ENCODE results near the gene INPP1.
"Not testable (repeated sequence)": the region's sequence is repeated elsewhere in the genome, so short reads cannot be mapped to it uniquely, and the experiment has no call there.

The INPP1 gene

DNA sequence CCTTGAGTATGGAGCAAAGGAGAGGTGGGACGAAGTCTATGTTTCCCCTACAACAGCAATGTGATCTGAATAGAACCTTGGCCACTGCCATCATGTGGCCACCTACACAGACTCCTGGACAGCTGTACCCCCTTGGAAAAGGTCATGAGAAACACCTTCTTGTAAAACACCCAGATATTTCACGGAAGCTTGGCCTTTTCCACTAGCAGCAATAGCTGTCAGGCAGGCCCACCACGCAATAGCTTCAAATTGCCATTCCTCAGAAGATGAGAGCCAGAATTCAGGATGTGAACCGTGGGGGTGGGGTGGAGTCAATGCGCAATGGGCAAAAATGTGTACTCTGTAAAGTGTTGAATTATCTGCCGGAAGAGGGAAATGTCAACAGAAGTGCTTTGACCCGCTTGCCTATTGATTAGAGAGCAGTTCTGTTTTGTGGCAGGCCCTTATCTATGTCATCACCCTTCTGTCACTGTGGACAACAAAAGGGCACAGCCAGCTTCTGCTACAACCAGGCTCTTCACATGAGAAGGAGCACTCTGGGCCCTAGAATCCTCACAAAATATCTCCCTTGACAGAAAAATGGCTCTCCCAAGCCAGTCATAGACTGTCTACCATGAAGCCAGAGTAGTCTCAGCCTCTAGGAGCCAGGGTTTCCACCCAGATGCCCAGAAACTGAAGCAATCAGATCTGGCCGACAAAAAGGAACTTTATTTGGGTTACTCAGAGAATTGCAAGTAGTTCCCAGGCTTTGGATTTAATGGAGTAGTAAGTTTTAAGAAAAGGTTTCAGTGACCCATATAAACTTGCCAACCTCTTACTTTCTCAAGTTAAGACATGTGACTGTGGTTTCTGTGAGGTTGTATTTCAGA lies 9.5 kb downstream of the INPP1 start:
- DNase-seq (ENCODE audit: extremely low read depth, low read depth), result no peak
- TF ChIP-seq, protein P1, sequence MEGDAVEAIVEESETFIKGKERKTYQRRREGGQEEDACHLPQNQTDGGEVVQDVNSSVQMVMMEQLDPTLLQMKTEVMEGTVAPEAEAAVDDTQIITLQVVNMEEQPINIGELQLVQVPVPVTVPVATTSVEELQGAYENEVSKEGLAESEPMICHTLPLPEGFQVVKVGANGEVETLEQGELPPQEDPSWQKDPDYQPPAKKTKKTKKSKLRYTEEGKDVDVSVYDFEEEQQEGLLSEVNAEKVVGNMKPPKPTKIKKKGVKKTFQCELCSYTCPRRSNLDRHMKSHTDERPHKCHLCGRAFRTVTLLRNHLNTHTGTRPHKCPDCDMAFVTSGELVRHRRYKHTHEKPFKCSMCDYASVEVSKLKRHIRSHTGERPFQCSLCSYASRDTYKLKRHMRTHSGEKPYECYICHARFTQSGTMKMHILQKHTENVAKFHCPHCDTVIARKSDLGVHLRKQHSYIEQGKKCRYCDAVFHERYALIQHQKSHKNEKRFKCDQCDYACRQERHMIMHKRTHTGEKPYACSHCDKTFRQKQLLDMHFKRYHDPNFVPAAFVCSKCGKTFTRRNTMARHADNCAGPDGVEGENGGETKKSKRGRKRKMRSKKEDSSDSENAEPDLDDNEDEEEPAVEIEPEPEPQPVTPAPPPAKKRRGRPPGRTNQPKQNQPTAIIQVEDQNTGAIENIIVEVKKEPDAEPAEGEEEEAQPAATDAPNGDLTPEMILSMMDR (IDR thresholded peaks at IDR 0.05; ENCODE audit: low read depth, low read length, missing control alignments), result no peak
- no peak overlapping the region for H3K4me3 ChIP-seq (replicated peaks; ENCODE audit: low read depth, low read length)

DNA sequence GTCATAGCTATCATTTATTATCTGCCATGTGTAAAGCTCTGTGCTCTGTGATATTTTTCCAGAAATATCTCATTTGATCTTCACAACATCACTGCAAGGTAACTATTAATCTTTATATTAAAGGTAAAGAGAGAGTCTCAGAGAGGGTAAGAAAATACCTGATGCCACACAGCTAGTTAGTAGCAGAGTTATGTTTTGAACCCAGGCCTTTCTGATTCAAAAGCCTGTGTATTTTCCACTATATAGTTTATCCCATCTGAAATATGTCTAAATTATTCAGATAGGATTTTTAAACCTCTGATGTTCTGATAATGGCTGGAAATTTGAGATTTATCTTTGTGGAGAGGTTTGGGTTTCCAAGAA lies 10.1 kb downstream of the INPP1 start:
- DNase-seq (ENCODE audit: extremely low read depth, low read depth), result no peak
- TF ChIP-seq, protein P1 (IDR thresholded peaks at IDR 0.05; ENCODE audit: low read depth, low read length, missing control alignments), result no peak
- no peak overlapping the region for H3K4me3 ChIP-seq (replicated peaks; ENCODE audit: low read depth, low read length)

DNA sequence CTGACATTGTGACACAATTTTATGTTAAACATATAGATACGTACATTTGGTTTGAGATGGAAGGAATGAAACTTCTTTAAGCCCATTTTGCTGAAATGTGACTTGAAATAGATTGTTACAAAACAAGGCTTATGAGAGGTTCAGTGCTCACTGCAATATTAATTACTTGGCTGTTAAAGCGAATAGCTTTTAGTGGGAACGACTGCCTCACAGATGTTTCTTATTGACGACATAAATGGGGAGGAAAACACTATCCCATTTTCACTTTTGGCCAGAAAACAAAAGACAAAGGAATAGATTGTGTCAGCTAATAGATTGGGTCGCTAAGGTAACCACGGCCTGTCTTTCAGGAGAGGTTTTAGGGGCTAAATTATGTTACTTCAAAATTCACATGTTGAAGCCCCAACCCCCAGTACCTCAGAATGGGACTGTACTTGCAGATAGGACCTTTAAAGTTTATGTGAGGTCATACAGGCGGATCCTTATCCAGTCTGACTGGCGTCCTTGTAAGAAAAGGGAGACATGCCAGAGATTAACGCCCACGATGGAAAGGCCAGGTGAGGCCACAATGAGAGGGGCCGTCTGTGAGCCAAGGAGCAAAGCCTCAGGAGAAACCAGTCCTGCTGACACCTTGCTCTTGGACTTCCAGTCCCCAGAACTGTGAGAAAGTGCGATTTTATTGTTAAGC lies 10.8 kb downstream of the INPP1 start:
- H3K4me3 ChIP-seq (replicated peaks; ENCODE audit: low read depth, low read length), result no peak overlapping the region
- TF ChIP-seq, protein P1 (IDR thresholded peaks at IDR 0.05; ENCODE audit: low read depth, low read length, missing control alignments), result no peak
- no peak for DNase-seq (ENCODE audit: extremely low read depth, low read depth)

DNA sequence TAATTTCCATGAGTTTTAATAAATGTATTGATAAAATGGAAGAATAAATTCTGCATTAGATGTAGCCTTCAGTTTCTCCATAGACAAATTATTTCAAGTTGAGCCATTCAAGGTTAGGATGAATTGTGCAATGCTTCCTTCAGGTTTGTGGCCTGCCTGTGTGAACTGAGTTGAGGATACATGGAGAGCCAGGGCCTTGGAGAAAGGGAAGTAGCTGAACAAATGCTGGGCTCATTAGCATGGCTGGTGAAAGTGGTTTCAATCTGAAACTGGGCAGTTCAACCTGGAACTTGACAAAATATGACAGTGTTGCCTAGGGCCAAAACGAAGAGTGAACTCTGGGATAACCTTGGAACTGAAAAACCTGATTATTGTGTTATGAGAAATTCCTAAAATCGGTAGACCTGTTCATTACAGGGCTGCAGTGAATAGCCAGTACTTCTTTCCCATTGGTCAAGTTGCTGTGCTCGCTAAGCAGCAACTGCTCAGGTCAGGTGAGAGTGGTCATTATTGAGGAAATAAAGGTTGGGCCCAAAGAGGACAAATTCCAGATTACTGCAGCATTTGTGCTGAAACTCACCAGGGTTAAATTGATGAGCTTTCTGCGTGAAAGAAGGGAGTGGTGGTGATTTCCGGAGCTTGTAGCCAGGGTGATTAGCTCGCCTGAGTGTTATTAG lies 12.7 kb downstream of the INPP1 start:
- TF ChIP-seq, protein P1 (IDR thresholded peaks at IDR 0.05; ENCODE audit: low read depth, low read length, missing control alignments), result no peak
- no peak overlapping the region for H3K4me3 ChIP-seq (replicated peaks; ENCODE audit: low read depth, low read length)
- no peak for DNase-seq (ENCODE audit: extremely low read depth, low read depth)

DNA sequence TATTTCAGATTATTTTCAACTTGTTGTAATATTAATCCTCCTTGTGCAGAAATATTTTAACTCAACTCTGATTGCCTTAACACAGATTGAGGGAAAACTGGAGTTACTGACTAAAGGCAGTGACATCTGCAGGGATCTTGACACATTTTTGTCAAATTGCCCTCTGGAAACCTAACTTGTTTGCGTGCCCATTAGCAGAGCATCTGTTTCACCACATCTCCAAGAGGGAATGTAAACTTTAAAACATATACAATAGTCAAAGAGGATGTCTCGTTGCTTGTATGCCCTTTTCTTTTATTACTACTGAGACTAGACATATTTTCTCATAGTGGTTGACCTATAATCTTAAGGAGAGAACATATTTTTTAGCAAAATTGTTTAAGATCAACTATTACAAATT lies 14.2 kb downstream of the INPP1 start:
- TF ChIP-seq, protein P1 (IDR thresholded peaks at IDR 0.05; ENCODE audit: low read depth, low read length, missing control alignments), result no peak
- no peak overlapping the region for H3K4me3 ChIP-seq (replicated peaks; ENCODE audit: low read depth, low read length)
- DNase-seq (ENCODE audit: extremely low read depth, low read depth), result no peak

DNA sequence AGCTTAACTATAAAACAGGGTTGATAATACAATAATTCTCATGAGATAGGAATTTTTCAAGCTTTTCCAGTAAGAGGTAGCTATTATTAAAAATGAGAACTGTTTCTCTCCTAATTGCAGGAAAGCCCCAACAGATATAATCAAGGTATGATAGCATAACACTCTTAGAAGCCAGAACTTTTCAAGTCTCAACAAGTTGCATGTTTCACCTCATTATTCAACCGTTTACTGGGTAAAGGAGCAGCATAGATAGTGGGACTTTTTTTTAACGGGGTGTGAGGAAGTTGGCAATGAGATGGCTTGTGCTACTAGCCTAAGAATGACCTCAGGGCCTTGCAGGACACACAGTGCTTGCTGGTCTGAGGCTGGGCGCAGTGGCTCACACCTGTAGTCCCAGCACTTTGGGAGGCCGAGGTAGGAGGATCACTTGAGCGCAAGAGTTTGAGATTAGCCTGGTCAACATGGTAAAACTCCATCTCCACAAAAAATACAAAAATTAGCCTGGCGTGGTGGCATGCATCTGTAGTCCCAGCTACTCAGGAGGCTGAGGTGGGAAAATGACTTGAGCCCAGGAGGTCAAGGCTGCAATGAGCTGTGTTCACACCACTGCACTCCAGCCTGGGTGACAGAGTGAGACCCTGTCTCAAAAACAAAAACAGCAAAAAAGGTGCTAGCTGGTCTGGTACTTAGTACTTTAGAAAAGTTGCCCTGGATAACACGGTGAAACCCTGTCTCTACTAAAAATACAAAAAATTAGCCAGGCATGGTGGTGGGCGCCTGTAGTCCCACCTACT lies 15.5 kb downstream of the INPP1 start:
- DNase-seq (ENCODE audit: extremely low read depth, low read depth); H3K4me3 ChIP-seq (replicated peaks; ENCODE audit: low read depth, low read length): not testable (repeated sequence)
